K562 (cell line): ENCODE data around the gene PLK4. TPM values are rescaled to one million over a fixed set of nuclear protein-coding genes. Genes with fewer than 3 reads are reported as not detected.

Experiments used
- ATAC-seq: fragments of 200-7000 bp; cut with Tn5 transposase; 3 replicates; pipeline ENCODE4 v1.9.1; 2020; ENCODE audit warnings: moderate library complexity
- BruUV-seq: library from RNA; stranded (reverse); fragments of 400-500 nt; replicated peaks from 2 replicates; lab custom pipeline; 2021; lab: Mats Ljungman, UMichigan
- CTCF ChIA-PET: fragments of 300-600 bp; formaldehyde crosslinking; extraction: SDS; loops from one replicate; lab custom pipeline; 2021; ENCODE audit warnings: low intra/inter-chr PET ratio; lab: Yijun Ruan, JAX
- POLR2A ChIA-PET: fragments of 300-600, 350-650 bp; sonication (Branson Sonifier 250); formaldehyde crosslinking; extraction: SDS; loops from one replicate; lab custom pipeline; 2021; ENCODE audit warnings: antibody characterized with exemption, inconsistent platforms; lab: Yijun Ruan, JAX
- DNase-seq, 4 experiments: peaks; one replicate each; pipeline versions ENCODE4 v3.0.0 to v3.0.0-alpha.2; 2011 to 2018; ENCODE audit warnings: low spot score in 3 of 4, mixed read lengths in 3 of 4; ENCODE audit errors: extremely low read depth in 1 of 4
- FAIRE-seq: peaks from 2 replicates; lab custom pipeline; 2011; peaks lifted over from hg19 to GRCh38; lab: Jason Lieb, UNC
- H2AFZ ChIP-seq: 2 replicates; pipeline ENCODE4 v1.6.0; 2011; ENCODE audit warnings: low read depth, low read length, control low read depth, inconsistent platforms
- H3K27ac ChIP-seq: fragments of 200-600 bp; 3 replicates; pipeline ENCODE4 v1.8.0; 2011; ENCODE audit warnings: low read depth, mild to moderate bottlenecking, control low read depth, inconsistent platforms, low read length, moderate library complexity, mixed read lengths; ENCODE audit errors: extremely low read depth
- H3K27me3 ChIP-seq, 2 experiments: fragments of 300-600 bp in 1 of 2; 2 replicates in 1 of 2; 3 replicates in 1 of 2; pipeline versions ENCODE4 v1.6.0 to v1.8.0; 2011; ENCODE audit warnings: inconsistent platforms in 2 of 2, low read length in 2 of 2, mild to moderate bottlenecking in 1 of 2, mixed read lengths in 1 of 2, moderate library complexity in 1 of 2; ENCODE audit not compliant: control insufficient read depth in 2 of 2, insufficient read depth in 2 of 2
- H3K36me3 ChIP-seq: fragments of 300-600 bp; 3 replicates; pipeline ENCODE4 v1.8.0; 2011; ENCODE audit warnings: mild to moderate bottlenecking, low read length, inconsistent platforms; ENCODE audit not compliant: control insufficient read depth, insufficient read depth
- H3K4me1 ChIP-seq, 2 experiments: fragments of 200-600 bp in 1 of 2; replicated peaks in 1 of 2; 2 replicates in 1 of 2; 3 replicates in 1 of 2; pipeline versions ENCODE4 v1.5.1 to v1.8.0; 2011; ENCODE audit warnings: inconsistent platforms in 2 of 2, low read length in 2 of 2, mild to moderate bottlenecking in 1 of 2, mixed read lengths in 1 of 2, moderate library complexity in 1 of 2; ENCODE audit not compliant: control insufficient read depth in 2 of 2, insufficient read depth in 2 of 2
- H3K4me2 ChIP-seq: 2 replicates; pipeline ENCODE4 v1.6.1; 2011; ENCODE audit warnings: low read length, control low read depth, inconsistent platforms, mixed read lengths; ENCODE audit not compliant: insufficient read depth
- H3K4me3 ChIP-seq: fragments of 200-600 bp; sonication (generic), shearing (Covaris generic); 2 replicates; pipeline ENCODE4 v1.5.1; 2016; ENCODE audit warnings: control low read depth, inconsistent platforms
- H3K79me2 ChIP-seq: fragments of 200-600 bp; 3 replicates; pipeline ENCODE4 v1.8.0; 2011; ENCODE audit warnings: low read length, inconsistent platforms; ENCODE audit not compliant: control insufficient read depth, insufficient read depth
- H3K9ac ChIP-seq, 2 experiments: 2 replicates each; pipeline versions ENCODE4 v1.6.0 to v1.6.1; 2011; ENCODE audit warnings: low read depth in 2 of 2, low read length in 2 of 2, control low read depth in 1 of 2, inconsistent platforms in 1 of 2, mild to moderate bottlenecking in 1 of 2, mixed read lengths in 1 of 2; ENCODE audit not compliant: insufficient read depth in 1 of 2
- H3K9me1 ChIP-seq: one replicate; pipeline ENCODE4 v1.6.0; 2011; ENCODE audit warnings: inconsistent platforms, mild to moderate bottlenecking, low read length, moderate library complexity; ENCODE audit not compliant: control insufficient read depth, insufficient read depth
- H3K9me3 ChIP-seq: replicated peaks from 2 replicates; pipeline ENCODE4 v1.5.1; 2011; ENCODE audit warnings: low read depth, low read length, inconsistent platforms; ENCODE audit not compliant: control insufficient read depth, insufficient read depth
- H4K20me1 ChIP-seq: replicated peaks from 2 replicates; pipeline ENCODE4 v1.6.1; 2011; ENCODE audit warnings: low read length, inconsistent platforms, mixed read lengths; ENCODE audit not compliant: control insufficient read depth, insufficient read depth
- ARID1B ChIP-seq: fragments of 450-650 bp; IDR thresholded peaks from 2 replicates; pipeline ENCODE4 v1.6.1; 2016; ENCODE audit warnings: antibody characterized with exemption, mild to moderate bottlenecking, inconsistent platforms
- CAMTA2 ChIP-seq: fragments of 250-450 bp; sonication (Bioruptor Pico); conservative IDR thresholded peaks from 2 replicates; pipeline ENCODE4 v1.5.1; 2022
- CHAMP1 ChIP-seq: fragments of 450-650 bp; IDR thresholded peaks from 2 replicates; pipeline ENCODE4 v1.6.1; 2016; ENCODE audit warnings: mild to moderate bottlenecking
- CREB3L1 ChIP-seq: fragments of 450-650 bp; IDR thresholded peaks from 2 replicates; pipeline ENCODE4 v1.6.1; 2014; ENCODE audit warnings: low read depth, mild to moderate bottlenecking, moderate library complexity, borderline replicate concordance
- GTF2E2 ChIP-seq: fragments of 200-800 bp; sonication (Bioruptor generic); IDR thresholded peaks from 2 replicates; pipeline ENCODE4 v1.6.1; 2016; ENCODE audit warnings: missing genetic modification characterization, missing compliant biosample characterization
- IRF2 ChIP-seq: sonication (generic); formaldehyde crosslinking; IDR thresholded peaks from 2 replicates; pipeline ENCODE4 v1.8.1; 2022; ENCODE audit warnings: mild to moderate bottlenecking, missing genetic modification reagents
- RBM14 ChIP-seq: fragments of 200-400 bp; formaldehyde crosslinking; IDR thresholded peaks from 2 replicates; pipeline ENCODE4 v1.6.1; 2018; ENCODE audit warnings: low read depth, mild to moderate bottlenecking, low read length, moderate library complexity, borderline replicate concordance; ENCODE audit not compliant: insufficient read depth
- SMAD4 ChIP-seq: fragments of 250-450 bp; sonication (Bioruptor Pico); conservative IDR thresholded peaks from 2 replicates; pipeline ENCODE4 v1.8.0; 2021; ENCODE audit warnings: inconsistent platforms, mild to moderate bottlenecking, moderate library complexity
- THRAP3 ChIP-seq: fragments of 450-650 bp; IDR thresholded peaks from 2 replicates; pipeline ENCODE4 v1.6.1; 2016; ENCODE audit warnings: mild to moderate bottlenecking, inconsistent platforms, borderline replicate concordance
- ZNF436 ChIP-seq: fragments of 250-450, 450-650 bp; sonication (Bioruptor Pico); formaldehyde crosslinking; IDR thresholded peaks from 2 replicates; pipeline ENCODE4 v1.7.0; 2020; ENCODE audit warnings: mild to moderate bottlenecking
- WGBS: fragments of 100-300 bp; shearing (Covaris generic); methylation state at CpG from one replicate; pipeline ENCODE4 v1.1.6; 2016; ENCODE audit warnings: low coverage, mixed read lengths; ENCODE audit not compliant: insufficient coverage; ENCODE audit errors: missing lambda C conversion rate; 5-methylcytosine and 5-hydroxymethylcytosine counted together
- in situ Hi-C: fragments of 300-500 bp; cut with MboI; formaldehyde crosslinking; loops from 4 replicates; pipeline ENCODE4 v1.15.0; 2018; ENCODE audit warnings: inconsistent platforms, mixed read lengths
- intact Hi-C: fragments of 100-400 bp; cut with micrococcal nuclease; formaldehyde crosslinking; loops from 2 replicates; pipeline ENCODE4 v1.14.2; 2022
- polyA plus RNA-seq, 8 experiments: library from polyadenylated mRNA; depleted of rRNA in 4 of 8; stranded (reverse) in 5 of 8; unstranded in 3 of 8; fragments of >200 nt; fragmentation: Nextera tagmentation in 2 of 8; fragmentation: Illumina TruSeq in 1 of 8; extraction: Ambion mirVana in 2 of 8; extraction: Trizol in 1 of 8; gene quantifications; 2 replicates each; pipeline versions ENCODE4 v1.2.1 to v1.2.3, GENCODE V29; 2011 to 2014; ENCODE audit warnings: inconsistent platforms in 1 of 8, missing spikeins in 1 of 8
- total RNA-seq, 7 experiments: library from RNA; depleted of rRNA in 6 of 7; stranded (reverse); fragments of >200 nt in 6 of 7; fragmentation: Illumina TruSeq in 2 of 7; extraction: Trizol in 2 of 7; gene quantifications; 2 replicates each; pipeline versions ENCODE4 v1.2.1 to v1.2.3, GENCODE V29; 2011 to 2021; ENCODE audit warnings: low replicate concordance in 1 of 7

Gene PLK4
- total and polyA plus RNA-seq, 9 of the 15 experiments (the other 6 are each of a cell fraction or from before 2014, with no cell fraction given), result 16.2 to 95.3 (median 54.3) TPM

GRCh38 chr4:127916512-127916911 lies 35.8 kb downstream of the PLK4 start:
- Histone ChIP-seq H3K79me2 (no peaks in the 10 kb centered on the region), H3K4me2 (no peak overlapping the region), H3K4me3 (no peak overlapping the region), H3K4me1 (no peaks in the 10 kb centered on the region; a peak in 1 of 5 replicates), H3K36me3 (peaks cover 27% of the 10 kb centered on the region; the same call in 2 of the 3 replicates), H3K27me3 (no peaks in the 10 kb centered on the region), H2AFZ (no peak overlapping the region), H3K9ac (no peak overlapping the region), H3K27ac (no peak overlapping the region), H4K20me1 (no peaks in the 10 kb centered on the region), H3K9me3 (no peaks in the 10 kb centered on the region), H3K9me1 (no peaks in the 10 kb centered on the region)
- in situ Hi-C loops, result loop anchor here (10.0 kb wide), 1 partner anchor 678 kb away; no protein-coding TSS in a partner anchor
- BruUV-seq, result no TSS peak
- no peak for DNase-seq
- ChIA-PET POLR2A (interaction anchor here (0.7 to 1.5 kb wide), 3 partner anchors 9 to 35 kb away, joined by 3 to 4 read pairs (median 3); partner anchors contain the start of gene PLK4), CTCF (no interaction called here)
- no peak for ATAC-seq
- intact Hi-C loops, result no loop called here
- no peak for TF ChIP-seq ZNF436 (CRISPR knock-in tag)
- TF ChIP-seq SMAD4, result no peak
- FAIRE-seq, result no peak
- 47% methylated on average over 3 of the region's 3 CpGs for WGBS

DNA sequence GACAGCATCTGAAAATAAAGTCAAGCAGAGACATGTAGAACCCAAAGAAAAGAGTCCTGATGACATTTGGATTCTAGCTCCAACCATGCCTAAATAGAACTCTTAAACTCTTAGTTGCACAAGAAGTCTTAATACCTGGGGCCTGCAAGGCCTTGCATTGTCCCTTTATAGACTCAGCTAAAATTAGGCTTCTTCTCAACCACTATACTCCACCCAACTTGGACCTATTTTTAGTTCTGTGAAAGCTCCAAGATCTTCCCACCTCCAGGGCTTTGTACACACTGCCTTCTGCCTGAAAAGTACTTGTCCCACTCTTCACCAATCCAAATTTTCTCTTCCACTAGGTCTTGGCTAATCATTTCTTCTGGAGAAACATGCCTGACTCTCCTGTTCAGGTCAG lies 36.5 kb downstream of the PLK4 start:
- H3K27ac ChIP-seq, result no peak overlapping the region
- no peaks in the 10 kb centered on the region for H3K9me1 ChIP-seq
- H3K9ac ChIP-seq, result no peak overlapping the region
- no peak overlapping the region for H2AFZ ChIP-seq
- no peak for DNase-seq
- H3K4me3 ChIP-seq, result no peak overlapping the region
- H3K27me3 ChIP-seq, result no peaks in the 10 kb centered on the region
- no TSS peak for BruUV-seq
- ATAC-seq, result peak; percentile 26; the same call in 2 of the 3 replicates
- H3K79me2 ChIP-seq, result no peaks in the 10 kb centered on the region
- no peaks in the 10 kb centered on the region for H3K9me3 ChIP-seq
- no peak overlapping the region for H3K4me2 ChIP-seq
- H4K20me1 ChIP-seq, result no peaks in the 10 kb centered on the region
- peaks cover 30% of the 10 kb centered on the region; the same call in 2 of the 3 replicates for H3K36me3 ChIP-seq
- ChIA-PET POLR2A (interaction anchor here (0.7 to 1.5 kb wide), 4 partner anchors 10 to 36 kb away, joined by 3 to 4 read pairs (median 3); partner anchors contain the start of gene PLK4), CTCF (no interaction called here)
- H3K4me1 ChIP-seq, result no peaks in the 10 kb centered on the region; a peak in 1 of 5 replicates
- intact Hi-C loops, result no loop called here
- in situ Hi-C loops, result loop anchor here (10.0 kb wide), 1 partner anchor 678 kb away; no protein-coding TSS in a partner anchor
- no peak for FAIRE-seq
- TF ChIP-seq RBM14, result no peak
- no peak for TF ChIP-seq ARID1B
- TF ChIP-seq IRF2 (CRISPR knock-in tag), result no peak
- no peak for TF ChIP-seq CAMTA2
- no peak for TF ChIP-seq THRAP3
- TF ChIP-seq CREB3L1, result no peak
- TF ChIP-seq GTF2E2 (tag), result no peak
- TF ChIP-seq CHAMP1, result no peak
